ENCODE measurements around the gene KCNJ3. TPM values are rescaled to one million over a fixed set of nuclear protein-coding genes. Genes with fewer than 3 reads are reported as not detected.
"Not testable (repeated sequence)": the region's sequence is repeated elsewhere in the genome, so short reads cannot be mapped to it uniquely, and the experiment has no call there.

KCNJ3 gene
- polyA plus RNA-seq, 1 donor = 0.79 TPM

DNA sequence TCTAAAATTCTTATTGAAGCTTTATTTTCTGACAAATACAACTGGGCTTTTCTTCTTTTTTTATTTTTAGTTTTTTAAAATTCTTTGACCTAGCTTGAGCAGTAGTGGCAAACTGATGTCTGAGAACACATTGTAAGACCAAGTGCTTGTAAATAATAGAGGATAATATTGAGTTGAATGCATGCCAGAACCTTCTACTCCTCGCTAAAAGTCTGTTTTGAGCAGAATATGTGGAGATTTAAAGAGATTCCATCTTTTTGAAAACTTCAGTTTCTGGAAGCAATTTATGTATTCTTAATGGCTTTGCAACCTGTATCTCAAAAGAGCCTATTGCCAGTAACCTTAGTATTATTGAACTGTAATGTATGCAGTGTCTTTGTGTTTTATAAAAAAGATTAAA, 148.3 kb downstream of the KCNJ3 start:
- no peak for DNase-seq

DNA sequence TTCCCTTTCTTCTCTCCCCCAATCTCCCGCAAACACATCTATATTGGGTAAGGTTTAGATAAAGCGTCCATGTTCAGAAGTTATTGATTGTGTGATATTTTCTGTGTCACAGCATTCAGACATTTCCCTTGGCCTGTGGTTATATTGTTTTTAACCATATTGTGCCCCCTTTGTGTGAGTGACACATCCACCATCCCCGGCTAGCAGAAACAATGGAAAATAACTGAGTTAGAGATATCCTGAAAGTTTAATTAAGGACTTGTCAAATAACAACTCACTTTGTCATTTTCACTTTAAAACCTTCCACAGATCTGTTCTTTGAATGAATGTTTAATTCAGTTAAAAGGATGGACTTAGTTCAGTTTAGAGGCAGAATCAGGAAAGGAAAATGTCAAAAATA, 151.0 kb downstream of the KCNJ3 start:
- no peak for DNase-seq

DNA sequence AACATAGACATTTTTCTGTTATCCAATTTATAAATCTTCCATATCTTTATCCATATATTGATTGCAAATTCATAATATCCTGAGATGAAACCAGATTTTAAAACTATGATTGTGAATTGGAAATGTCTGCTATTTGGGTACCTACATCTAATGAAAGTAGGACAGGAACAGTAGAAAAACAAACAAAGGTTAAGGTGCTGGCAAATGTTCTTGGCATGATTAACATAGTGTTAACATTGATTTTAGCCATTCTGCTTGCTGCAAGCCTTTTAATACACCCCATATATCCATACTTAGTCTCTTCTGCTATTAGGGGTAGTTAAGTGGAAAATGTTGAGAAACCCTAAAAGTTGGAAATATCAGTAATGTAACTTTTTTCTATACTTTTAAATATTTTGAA, 152.0 kb downstream of the KCNJ3 start:
- DNase-seq = no peak

DNA sequence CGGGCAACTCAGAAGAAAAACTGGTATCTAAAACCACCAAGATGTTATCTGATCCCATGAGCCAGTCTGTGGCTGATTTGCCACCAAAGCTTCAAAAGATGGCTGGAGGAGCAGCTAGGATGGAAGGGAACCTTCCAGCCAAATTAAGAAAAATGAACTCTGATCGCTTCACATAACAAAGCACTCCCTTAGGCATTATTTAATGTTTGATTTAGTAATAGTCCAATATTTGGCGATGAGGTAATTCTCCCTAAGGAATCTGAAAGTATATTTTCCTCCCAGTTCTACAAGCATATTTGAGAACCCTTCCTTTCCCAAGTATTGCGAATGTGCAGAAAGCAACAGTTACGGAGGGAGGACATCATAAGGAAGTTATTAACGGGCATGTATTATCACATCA, 156.6 kb downstream of the KCNJ3 start:
- no peak for DNase-seq

DNA sequence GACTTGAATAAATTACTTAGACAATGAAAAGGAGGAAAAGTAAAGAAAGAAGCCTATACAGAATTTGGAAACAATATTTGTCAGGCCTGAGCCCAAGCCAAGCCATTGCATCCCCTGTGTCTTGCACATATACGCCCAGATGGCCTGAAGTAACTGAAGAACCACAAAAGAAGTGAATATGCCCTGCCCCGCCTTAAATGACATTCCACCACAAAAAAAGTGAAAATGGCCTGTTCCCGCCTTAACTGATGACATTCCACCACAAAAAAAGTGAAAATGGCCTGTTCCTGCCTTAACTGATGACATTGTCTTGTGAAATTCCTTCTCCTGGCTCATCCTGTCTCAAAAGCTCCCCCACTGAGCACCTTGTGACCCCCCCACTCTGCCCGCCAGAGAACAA, 168.7 kb downstream of the KCNJ3 start:
- DNase-seq = not testable (repeated sequence)

DNA sequence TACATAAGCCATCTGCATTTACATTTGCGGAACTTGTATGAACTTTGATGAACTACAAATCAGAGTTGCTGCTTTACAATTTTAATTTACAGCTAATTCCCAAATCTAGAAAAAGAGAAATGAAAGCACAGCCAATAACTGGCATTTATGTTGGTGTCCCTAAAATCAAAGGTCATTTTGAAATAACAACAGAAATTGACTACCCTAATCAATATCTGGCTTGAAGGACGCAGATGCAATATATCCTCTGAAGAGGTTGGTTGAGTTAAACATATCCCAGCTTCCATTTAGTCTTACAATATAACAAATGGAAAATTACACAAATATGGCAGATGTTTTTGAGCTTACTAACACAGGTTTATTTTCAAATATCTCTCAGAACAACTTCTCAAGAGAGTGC, 177.5 kb downstream of the KCNJ3 start:
- no peak for DNase-seq

DNA sequence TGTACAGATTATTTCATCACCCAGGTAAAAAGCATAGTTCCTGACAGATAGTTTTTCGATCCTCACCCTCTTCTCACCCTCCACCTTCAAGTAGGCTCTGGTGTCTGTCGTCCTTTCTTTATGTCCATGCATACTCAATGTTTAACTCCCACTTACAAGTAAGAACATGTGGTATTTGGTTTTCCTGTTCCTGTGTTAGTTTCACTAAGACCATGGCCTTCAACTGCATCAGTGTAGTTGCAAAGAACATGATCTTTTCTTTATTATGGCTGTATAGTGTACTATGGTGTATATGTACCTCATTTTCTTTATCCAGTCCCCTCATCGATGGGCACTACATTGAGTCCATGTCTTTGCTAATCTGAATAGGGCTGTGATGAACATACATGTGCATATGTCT, 184.2 kb downstream of the KCNJ3 start:
- no peak for DNase-seq

DNA sequence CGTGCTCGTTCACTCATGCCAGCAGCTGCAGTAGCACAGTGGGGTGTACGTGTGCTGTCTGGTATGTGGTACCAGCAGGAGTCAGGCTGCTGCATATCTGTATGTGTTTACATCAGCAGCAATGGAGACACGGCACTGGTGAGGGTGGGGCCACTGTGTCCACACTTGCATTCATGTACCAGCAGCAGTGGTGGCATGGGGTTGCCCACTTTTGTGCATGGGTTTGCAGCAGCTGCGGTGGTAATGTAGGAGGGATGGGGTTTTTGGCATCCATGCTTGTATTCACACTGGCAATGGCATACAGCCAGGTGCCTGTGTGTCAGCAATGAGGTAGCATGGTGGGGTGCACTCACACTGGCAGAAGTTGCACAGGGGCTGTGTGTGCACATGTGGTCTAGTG, 187.8 kb downstream of the KCNJ3 start:
- no peak for DNase-seq

DNA sequence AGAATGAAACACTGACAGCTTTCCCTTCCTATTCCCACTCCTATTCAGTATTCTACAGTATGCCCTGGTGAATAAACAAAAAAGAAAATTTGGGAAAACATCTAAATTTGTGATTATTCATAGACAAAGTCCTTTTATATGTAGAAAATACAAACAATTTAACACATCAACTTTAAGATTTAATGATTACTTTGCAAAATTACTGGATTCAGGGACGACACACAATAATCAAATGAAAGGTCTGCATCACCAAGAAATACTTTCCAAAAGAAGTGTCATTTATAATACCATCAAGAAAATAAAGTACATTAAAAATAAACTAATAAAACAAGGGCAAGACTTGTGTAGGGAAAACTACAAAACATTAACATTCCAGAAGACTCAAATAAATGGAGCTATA, 199.8 kb downstream of the KCNJ3 start:
- no peak for DNase-seq

DNA sequence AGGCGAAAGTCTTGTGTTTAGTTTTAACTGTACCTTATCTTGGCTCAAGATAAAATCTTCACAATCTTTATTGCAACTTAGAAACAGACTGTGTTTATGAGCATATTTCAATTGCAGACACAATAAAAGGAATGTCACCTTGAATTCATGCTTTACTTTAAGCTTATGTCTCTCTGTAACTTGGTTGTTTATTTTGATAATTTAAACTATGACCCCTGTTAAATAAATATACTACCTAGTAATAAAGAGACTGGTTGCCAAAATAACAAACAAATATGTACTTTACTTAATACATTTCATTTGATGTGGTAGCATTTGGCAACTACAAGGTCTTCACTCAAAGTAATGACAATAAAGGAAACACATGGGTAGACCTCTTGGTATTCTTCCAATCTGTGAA, 202.6 kb downstream of the KCNJ3 start:
- DNase-seq = no peak
